HUES64 (cell line): ENCODE results near the gene ABCA7.

Experiments used
- H3K27ac ChIP-seq: 2 replicates; pipeline ENCODE4 v1.7.0; 2013; ENCODE audit warnings: low read depth, low read length, inconsistent platforms
- H3K27me3 ChIP-seq: 2 replicates; pipeline ENCODE4 v1.6.1; 2013; ENCODE audit warnings: mild to moderate bottlenecking, low read length; ENCODE audit not compliant: insufficient read depth
- H3K36me3 ChIP-seq: 2 replicates; pipeline ENCODE4 v1.6.1; 2013; ENCODE audit warnings: mild to moderate bottlenecking, low read length; ENCODE audit not compliant: insufficient read depth
- H3K4me1 ChIP-seq: 2 replicates; pipeline ENCODE4 v1.6.1; 2013; ENCODE audit warnings: mild to moderate bottlenecking, low read length, moderate library complexity; ENCODE audit not compliant: insufficient read depth
- H3K4me3 ChIP-seq: 2 replicates; pipeline ENCODE4 v1.5.1; 2013; ENCODE audit warnings: mild to moderate bottlenecking, low read length, moderate library complexity
- H3K9ac ChIP-seq: 2 replicates; pipeline ENCODE4 v1.6.1; 2013; ENCODE audit warnings: mild to moderate bottlenecking, low read depth, low read length
- H3K9me3 ChIP-seq: 2 replicates; pipeline ENCODE4 v1.6.1; 2013; ENCODE audit warnings: low read depth, low read length; ENCODE audit not compliant: insufficient read depth
- WGBS: fragments of 150-250, 120-280 bp; methylation state at CpG from one replicate; pipeline ENCODE4 v1.1.7; 2013; ENCODE audit warnings: missing lambda C conversion rate; 5-methylcytosine and 5-hydroxymethylcytosine counted together

ABCA7 gene

DNA sequence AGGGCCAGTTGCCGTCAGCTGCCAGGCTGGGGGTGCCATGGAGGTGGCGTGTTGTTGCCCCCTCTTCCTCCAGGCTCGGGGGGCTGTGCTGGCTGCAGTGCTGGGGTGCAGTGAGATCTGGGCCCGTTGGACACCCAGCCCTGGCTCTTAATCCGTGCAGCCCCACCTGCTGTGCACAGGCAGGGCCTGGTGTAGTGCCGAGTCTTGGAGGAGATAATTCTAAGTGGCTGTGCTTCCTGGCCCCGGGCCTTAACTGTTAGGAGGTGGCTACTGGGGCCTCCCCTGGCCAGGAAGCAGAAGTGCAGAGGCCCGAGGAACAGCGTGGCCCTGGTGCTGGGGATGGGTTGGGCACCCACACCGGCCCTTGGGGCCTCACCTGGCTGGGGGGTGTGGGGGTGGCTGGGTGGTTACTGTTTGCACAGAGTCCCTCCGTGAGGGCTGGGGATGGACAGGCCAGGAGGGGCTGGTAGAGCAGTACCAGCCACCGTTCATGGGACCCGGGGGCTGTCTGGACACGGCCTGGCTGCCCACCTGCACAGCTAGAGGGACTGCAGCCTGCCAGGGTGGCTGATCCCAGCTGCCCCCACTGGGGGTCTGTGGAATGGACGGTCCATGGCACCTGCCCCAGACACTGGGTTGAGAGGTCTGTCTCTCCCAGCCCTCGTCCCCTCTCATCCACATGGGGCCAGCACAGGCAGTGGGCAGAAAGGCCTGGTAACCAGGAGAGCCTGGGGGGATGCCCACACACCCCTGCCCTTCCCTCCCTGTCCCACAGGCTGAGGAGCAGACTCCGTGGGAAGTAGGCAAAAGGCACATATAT, 67.1 kb downstream of the ABCA7 start:
- Histone ChIP-seq H3K4me1 (peaks cover 5% of the 10 kb centered on the region; the same call in 1 of the 2 replicates), H3K9me3 (no peaks in the 10 kb centered on the region), H3K27me3 (no peaks in the 10 kb centered on the region), H3K36me3 (peaks cover 24% of the 10 kb centered on the region), H3K9ac (no peak overlapping the region), H3K4me3 (no peak overlapping the region), H3K27ac (peak overlapping the region; percentile 49; the same call in 1 of the 2 replicates)
- WGBS = 87% methylated on average over 17 of the region's 17 CpGs

GRCh38 chr19:1107661-1108261, 67.9 kb downstream of the ABCA7 start:
- Histone ChIP-seq H3K36me3 (peaks cover 24% of the 10 kb centered on the region), H3K4me1 (0 out of 2 replicates have a peak, but pooled peaks cover under 1% of the 10 kb centered on the region), H3K27me3 (no peaks in the 10 kb centered on the region), H3K4me3 (no peak overlapping the region), H3K27ac (0 out of 2 replicates have a peak overlapping the region, but pooled peaks have one; percentile 49), H3K9me3 (no peaks in the 10 kb centered on the region), H3K9ac (no peak overlapping the region; the same call in 1 of the 2 replicates)
- 95% methylated on average over 25 of the region's 25 CpGs for WGBS

GRCh38 chr19:1108291-1109031, 68.6 kb downstream of the ABCA7 start:
- Histone ChIP-seq H3K4me3 (no peak overlapping the region), H3K36me3 (peaks cover 24% of the 10 kb centered on the region), H3K9me3 (no peaks in the 10 kb centered on the region), H3K27me3 (no peaks in the 10 kb centered on the region), H3K4me1 (peaks cover 4% of the 10 kb centered on the region; the same call in 1 of the 2 replicates), H3K27ac (no peak overlapping the region), H3K9ac (no peak overlapping the region)
- WGBS = 96% methylated on average over 89 of the region's 89 CpGs

DNA sequence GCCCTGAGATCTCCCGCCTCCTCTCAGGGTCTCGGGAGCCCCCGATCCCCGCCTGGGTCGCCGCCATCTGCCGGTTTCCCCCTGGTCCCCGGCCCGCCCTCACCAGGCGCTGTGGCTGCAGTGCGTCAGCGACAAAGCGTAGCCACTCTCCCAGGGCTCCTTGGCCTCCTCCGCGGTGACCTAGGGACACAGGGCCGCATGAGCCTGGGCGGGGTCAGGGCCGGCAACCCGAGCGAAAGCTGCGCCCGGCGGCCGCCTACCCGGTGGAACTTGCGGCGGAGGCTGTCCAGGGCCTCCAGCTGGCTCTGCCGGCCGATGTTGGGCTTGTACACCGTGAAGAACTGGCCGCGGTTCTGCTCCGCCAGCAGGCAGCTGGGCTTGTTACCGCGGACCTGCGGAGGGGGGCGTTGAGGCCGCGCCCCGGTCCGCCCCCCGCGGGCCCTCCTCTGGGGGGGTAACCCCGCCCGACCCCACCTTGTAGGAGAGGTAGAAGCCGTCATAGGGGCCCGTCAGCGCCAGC, 69.2 kb downstream of the ABCA7 start:
- Histone ChIP-seq H3K4me1 (peaks cover 4% of the 10 kb centered on the region; the same call in 1 of the 2 replicates), H3K27ac (no peak overlapping the region)
- WGBS = 93% methylated on average over 48 of the region's 48 CpGs

DNA sequence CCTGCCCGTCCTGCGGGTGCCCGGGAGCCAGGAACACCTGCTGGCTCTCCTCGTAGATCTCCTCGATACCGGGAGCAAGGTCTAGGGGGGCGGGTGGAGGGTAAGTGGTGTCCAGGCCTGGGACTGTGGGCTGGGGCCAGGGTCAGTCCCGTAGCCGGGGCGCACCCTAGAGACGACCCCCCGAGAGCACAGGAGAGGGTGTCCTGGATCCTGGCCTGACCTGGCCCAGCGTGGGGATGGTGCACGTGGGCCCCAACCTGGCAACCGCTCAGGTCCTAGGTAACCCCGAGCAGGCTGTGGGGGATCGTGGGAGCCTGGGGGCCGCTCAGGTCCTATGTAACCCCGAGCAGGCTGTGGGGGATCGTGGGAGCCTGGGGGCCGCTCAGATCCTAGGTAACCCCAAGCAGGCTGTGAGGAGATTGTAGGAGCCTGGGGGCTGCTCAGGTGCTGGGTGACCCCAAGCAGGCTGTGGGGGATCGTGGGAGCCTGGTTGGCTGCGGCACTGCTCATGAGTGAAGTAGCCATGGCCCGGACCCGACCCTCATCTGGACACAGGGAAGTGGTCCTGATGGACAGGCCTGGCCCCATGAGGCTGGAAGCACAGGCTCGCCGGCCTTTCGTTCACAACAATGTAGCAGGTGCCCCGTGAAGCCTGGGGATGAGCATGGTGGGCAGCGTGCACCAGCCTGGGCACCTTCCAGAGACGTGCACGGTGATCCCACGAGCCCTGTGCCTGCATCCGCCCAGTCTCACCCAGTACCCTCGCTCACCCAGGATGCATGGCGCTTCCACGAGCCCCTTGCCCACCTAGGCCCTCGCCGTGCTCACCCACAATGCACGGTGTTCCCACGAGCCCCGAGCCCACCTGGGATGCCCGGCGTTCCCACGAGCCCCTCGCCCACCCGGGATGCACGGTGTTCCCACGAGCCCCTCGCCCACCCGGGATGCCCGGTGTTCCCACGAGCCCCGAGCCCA, 70.1 kb downstream of the ABCA7 start:
- peaks cover 4% of the 10 kb centered on the region; the same call in 1 of the 2 replicates for H3K4me1 ChIP-seq
- no peak overlapping the region for H3K27ac ChIP-seq
- H3K27me3 ChIP-seq = no peaks in the 10 kb centered on the region
- H3K36me3 ChIP-seq = peaks cover 27% of the 10 kb centered on the region
- no peaks in the 10 kb centered on the region for H3K9me3 ChIP-seq
- H3K4me3 ChIP-seq = no peak overlapping the region
- WGBS = 95% methylated on average over 54 of the region's 54 CpGs
- H3K9ac ChIP-seq = no peak overlapping the region

More for the DNA sequence above, 69.2 kb downstream of the ABCA7 start:
- Histone ChIP-seq H3K9me3 (no peaks in the 10 kb centered on the region), H3K9ac (no peak overlapping the region), H3K27me3 (no peaks in the 10 kb centered on the region), H3K36me3 (peaks cover 26% of the 10 kb centered on the region), H3K4me3 (no peak overlapping the region)

- no peak overlapping the region for H3K9ac ChIP-seq
Observed at GRCh38 chr19:1110809-1111640, 71.1 kb downstream of the ABCA7 start.

GRCh38 chr19:1111641-1112267, 71.8 kb downstream of the ABCA7 start:
- H3K4me3 ChIP-seq = no peak overlapping the region
- no peaks in the 10 kb centered on the region for H3K27me3 ChIP-seq
- 84% methylated on average over 18 of the region's 18 CpGs for WGBS
- peaks cover 20% of the 10 kb centered on the region for H3K36me3 ChIP-seq
- no peaks in the 10 kb centered on the region for H3K9me3 ChIP-seq
- no peak overlapping the region for H3K9ac ChIP-seq
- peaks cover 4% of the 10 kb centered on the region; the same call in 1 of the 2 replicates for H3K4me1 ChIP-seq
- H3K27ac ChIP-seq = no peak overlapping the region

More at GRCh38 chr19:1110809-1111640, 71.1 kb downstream of the ABCA7 start:
- H3K4me1 ChIP-seq = peaks cover 4% of the 10 kb centered on the region; the same call in 1 of the 2 replicates
- H3K27me3 ChIP-seq = no peaks in the 10 kb centered on the region
- no peak overlapping the region for H3K27ac ChIP-seq
- H3K4me3 ChIP-seq = no peak overlapping the region
- no peaks in the 10 kb centered on the region for H3K9me3 ChIP-seq
- peaks cover 27% of the 10 kb centered on the region for H3K36me3 ChIP-seq
- 88% methylated on average over 16 of the region's 18 CpGs for WGBS

- H3K4me3 ChIP-seq = no peak overlapping the region
- no peak overlapping the region for H3K27ac ChIP-seq
- H3K36me3 ChIP-seq = peaks cover 18% of the 10 kb centered on the region; the same call in 1 of the 2 replicates
- WGBS = 85% methylated on average over 71 of the region's 71 CpGs
- H3K4me1 ChIP-seq = peaks cover 4% of the 10 kb centered on the region; the same call in 1 of the 2 replicates
- no peaks in the 10 kb centered on the region for H3K27me3 ChIP-seq
- H3K9me3 ChIP-seq = no peaks in the 10 kb centered on the region
- no peak overlapping the region for H3K9ac ChIP-seq
Observed at GRCh38 chr19:1112268-1113029, 72.5 kb downstream of the ABCA7 start.
